SK-N-SH treated with all-trans-retinoic acid at 6 μM for 48 hours (cell line): Measurements from ENCODE around the gene LHFPL6.

ENCODE experiments used
- ATAC-seq: fragments of 200-7000 bp; cut with Tn5 transposase; 3 replicates; pipeline ENCODE4 v1.9.1; 2020; ENCODE audit warnings: mild to moderate bottlenecking, moderate library complexity
- ARNTL ChIP-seq: fragments of 450-650 bp; formaldehyde crosslinking; IDR thresholded peaks from 2 replicates; pipeline ENCODE4 v1.5.0; 2020; ENCODE audit warnings: low read depth, mild to moderate bottlenecking, moderate library complexity, borderline replicate concordance
- BACH2 ChIP-seq: fragments of 250-450 bp; sonication (Bioruptor Pico); IDR thresholded peaks from 2 replicates; pipeline ENCODE4 v1.9.0; 2021; ENCODE audit warnings: mild to moderate bottlenecking, borderline replicate concordance
- CREB5 ChIP-seq: fragments of 250-450 bp; sonication (Bioruptor Pico); IDR thresholded peaks from 2 replicates; pipeline ENCODE4 v1.5.1; 2020; ENCODE audit warnings: low read depth, mild to moderate bottlenecking, moderate library complexity
- CSDC2 ChIP-seq: fragments of 250-450 bp; sonication (Bioruptor Pico); IDR thresholded peaks from 2 replicates; pipeline ENCODE4 v1.5.0; 2020; ENCODE audit warnings: mild to moderate bottlenecking, moderate library complexity
- ESRRG ChIP-seq: fragments of 250-450 bp; sonication (Bioruptor Pico); IDR thresholded peaks from 2 replicates; pipeline ENCODE4 v1.6.1; 2021; ENCODE audit warnings: mild to moderate bottlenecking
- GLIS3 ChIP-seq: fragments of 250-450 bp; sonication (Bioruptor Pico); IDR thresholded peaks from 2 replicates; pipeline ENCODE4 v1.5.0; 2020; ENCODE audit warnings: mild to moderate bottlenecking, moderate library complexity
- ISL1 ChIP-seq: fragments of 250-450 bp; sonication (Bioruptor Pico); IDR thresholded peaks from 2 replicates; pipeline ENCODE4 v2.1.2; 2022; ENCODE audit warnings: mild to moderate bottlenecking, moderate library complexity
- OSR1 ChIP-seq: fragments of 250-450 bp; sonication (Bioruptor Pico); IDR thresholded peaks from 2 replicates; pipeline ENCODE4 v1.8.0; 2022; ENCODE audit warnings: moderate library complexity, mild to moderate bottlenecking, inconsistent platforms
- PATZ1 ChIP-seq: fragments of 250-450 bp; sonication (Bioruptor Pico); IDR thresholded peaks from 2 replicates; pipeline ENCODE4 v1.8.0; 2020; ENCODE audit warnings: mild to moderate bottlenecking, moderate library complexity, borderline replicate concordance
- POU6F1 ChIP-seq: fragments of 250-450 bp; sonication (Bioruptor Pico); IDR thresholded peaks from 2 replicates; pipeline ENCODE4 v1.8.0; 2021; ENCODE audit warnings: low read depth, mild to moderate bottlenecking, moderate library complexity, borderline replicate concordance
- PPARA ChIP-seq: fragments of 250-450 bp; sonication (Bioruptor Pico); IDR thresholded peaks from 2 replicates; pipeline ENCODE4 v1.5.0; 2020; ENCODE audit warnings: mild to moderate bottlenecking, borderline replicate concordance
- SNAI2 ChIP-seq: fragments of 250-450 bp; sonication (Bioruptor Pico); IDR thresholded peaks from 2 replicates; pipeline ENCODE4 v1.5.0; 2020; ENCODE audit warnings: mild to moderate bottlenecking, moderate library complexity
- TCF4 ChIP-seq: fragments of 250-450 bp; sonication (Bioruptor Pico); IDR thresholded peaks from 2 replicates; pipeline ENCODE4 v1.8.0; 2021; ENCODE audit warnings: mild to moderate bottlenecking, moderate library complexity, borderline replicate concordance
- TOX ChIP-seq: fragments of 250-450 bp; sonication (Bioruptor Pico); IDR thresholded peaks from 2 replicates; pipeline ENCODE4 v1.8.0; 2021; ENCODE audit warnings: mild to moderate bottlenecking, moderate library complexity, borderline replicate concordance
- ZC3H10 ChIP-seq: fragments of 250-450 bp; sonication (Bioruptor Pico); IDR thresholded peaks from 2 replicates; pipeline ENCODE4 v1.5.1; 2021; ENCODE audit warnings: mild to moderate bottlenecking, moderate library complexity
- ZFP3 ChIP-seq: fragments of 250-450 bp; sonication (Bioruptor Pico); IDR thresholded peaks from 2 replicates; pipeline ENCODE4 v1.5.0; 2020; ENCODE audit warnings: mild to moderate bottlenecking, moderate library complexity
- ZFP30 ChIP-seq: fragments of 450-650 bp; formaldehyde crosslinking; IDR thresholded peaks from 2 replicates; pipeline ENCODE4 v1.5.0; 2022; ENCODE audit warnings: mild to moderate bottlenecking, moderate library complexity
- ZNF565 ChIP-seq: fragments of 450-650 bp; formaldehyde crosslinking; conservative IDR thresholded peaks from 2 replicates; pipeline ENCODE4 v1.5.0; 2020; ENCODE audit warnings: low read depth, mild to moderate bottlenecking, moderate library complexity
- ZNF70 ChIP-seq: fragments of 450-650 bp; formaldehyde crosslinking; IDR thresholded peaks from 2 replicates; pipeline ENCODE4 v1.5.0; 2020; ENCODE audit warnings: mild to moderate bottlenecking, moderate library complexity
- ZNF8 ChIP-seq: fragments of 450-650 bp; formaldehyde crosslinking; IDR thresholded peaks from 2 replicates; pipeline ENCODE4 v1.5.0; 2020; ENCODE audit warnings: mild to moderate bottlenecking, moderate library complexity
- TF ChIP-seq, protein P1 (sequence below): fragments of 250-450 bp; sonication (Bioruptor Pico); IDR thresholded peaks from 2 replicates; pipeline ENCODE4 v1.5.1; 2021; ENCODE audit warnings: mild to moderate bottlenecking, moderate library complexity
- TF ChIP-seq, protein P2 (sequence below): fragments of 250-450 bp; sonication (Bioruptor Pico); IDR thresholded peaks from 2 replicates; pipeline ENCODE4 v1.5.0; 2020; ENCODE audit warnings: mild to moderate bottlenecking, moderate library complexity

LHFPL6 gene

DNA sequence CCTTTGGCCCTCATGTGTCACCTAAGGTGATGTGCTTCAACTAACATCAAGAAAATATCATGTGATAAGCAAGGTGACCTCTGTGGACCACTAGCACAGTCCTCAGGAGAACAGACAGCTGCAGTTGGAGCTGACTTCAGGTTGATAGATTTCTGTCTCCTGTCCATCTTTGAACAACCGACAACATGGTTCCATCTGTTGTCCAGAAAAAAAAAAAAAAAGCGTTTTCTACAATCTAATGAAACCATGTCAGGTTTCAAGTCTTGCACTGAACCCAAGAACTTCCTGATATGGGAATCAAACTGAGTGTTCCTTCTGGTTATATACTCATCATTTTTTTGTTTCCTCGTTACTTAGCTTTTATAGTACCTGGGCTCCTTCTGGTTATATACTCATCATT, 75.7 kb downstream of the LHFPL6 start (continued):
- TF ChIP-seq ZNF565 (CRISPR knock-in tag) (no peak), ISL1 (no peak), CREB5 (CRISPR knock-in tag) (no peak)

GRCh38 chr13:39526499-39526898, 76.5 kb downstream of the LHFPL6 start:
- ATAC-seq = no peak
- TF ChIP-seq CREB5 (CRISPR knock-in tag) (no peak), ZC3H10 (CRISPR knock-in tag) (no peak), TCF4 (CRISPR knock-in tag) (no peak), ISL1 (no peak), ESRRG (CRISPR knock-in tag) (no peak), ARNTL (CRISPR knock-in tag) (no peak), BACH2 (CRISPR knock-in tag) (no peak), ZNF565 (CRISPR knock-in tag) (no peak), SNAI2 (no peak), OSR1 (no peak)

DNA sequence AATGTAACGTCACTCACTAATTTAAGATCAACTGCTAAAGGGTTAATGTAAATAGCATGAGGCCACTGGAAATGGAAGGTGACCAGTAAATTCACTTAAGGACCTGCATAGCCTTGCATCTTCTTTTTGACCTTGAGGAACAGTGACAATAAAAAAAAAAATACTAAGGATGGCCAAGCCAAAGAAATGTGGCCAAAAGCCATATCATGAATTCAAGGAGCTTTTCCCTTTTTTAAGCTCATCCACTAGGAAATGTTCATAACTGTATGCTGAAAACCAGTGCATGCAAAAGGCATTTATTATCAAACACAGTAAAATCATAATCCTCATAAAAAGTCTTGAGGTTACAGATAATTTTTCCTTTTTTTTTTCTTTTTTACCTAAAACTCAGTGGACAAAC, 77.5 kb downstream of the LHFPL6 start:
- TF ChIP-seq PATZ1 (no peak), ISL1 (no peak), ESRRG (CRISPR knock-in tag) (no peak), ZFP3 (CRISPR knock-in tag) (no peak), ZFP30 (CRISPR knock-in tag) (no peak), POU6F1 (no peak), ZNF8 (CRISPR knock-in tag) (no peak), CSDC2 (CRISPR knock-in tag) (no peak), TOX (CRISPR knock-in tag) (no peak), GLIS3 (CRISPR knock-in tag) (no peak), ZC3H10 (CRISPR knock-in tag) (no peak), ZNF565 (CRISPR knock-in tag) (no peak), TCF4 (CRISPR knock-in tag) (no peak), PPARA (CRISPR knock-in tag) (no peak), OSR1 (no peak), BACH2 (CRISPR knock-in tag) (no peak), CREB5 (CRISPR knock-in tag) (no peak), ZNF70 (CRISPR knock-in tag) (no peak)
- TF ChIP-seq, protein P1, sequence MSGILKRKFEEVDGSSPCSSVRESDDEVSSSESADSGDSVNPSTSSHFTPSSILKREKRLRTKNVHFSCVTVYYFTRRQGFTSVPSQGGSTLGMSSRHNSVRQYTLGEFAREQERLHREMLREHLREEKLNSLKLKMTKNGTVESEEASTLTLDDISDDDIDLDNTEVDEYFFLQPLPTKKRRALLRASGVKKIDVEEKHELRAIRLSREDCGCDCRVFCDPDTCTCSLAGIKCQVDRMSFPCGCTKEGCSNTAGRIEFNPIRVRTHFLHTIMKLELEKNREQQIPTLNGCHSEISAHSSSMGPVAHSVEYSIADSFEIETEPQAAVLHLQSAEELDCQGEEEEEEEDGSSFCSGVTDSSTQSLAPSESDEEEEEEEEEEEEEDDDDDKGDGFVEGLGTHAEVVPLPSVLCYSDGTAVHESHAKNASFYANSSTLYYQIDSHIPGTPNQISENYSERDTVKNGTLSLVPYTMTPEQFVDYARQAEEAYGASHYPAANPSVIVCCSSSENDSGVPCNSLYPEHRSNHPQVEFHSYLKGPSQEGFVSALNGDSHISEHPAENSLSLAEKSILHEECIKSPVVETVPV = no peak
- TF ChIP-seq, protein P2, sequence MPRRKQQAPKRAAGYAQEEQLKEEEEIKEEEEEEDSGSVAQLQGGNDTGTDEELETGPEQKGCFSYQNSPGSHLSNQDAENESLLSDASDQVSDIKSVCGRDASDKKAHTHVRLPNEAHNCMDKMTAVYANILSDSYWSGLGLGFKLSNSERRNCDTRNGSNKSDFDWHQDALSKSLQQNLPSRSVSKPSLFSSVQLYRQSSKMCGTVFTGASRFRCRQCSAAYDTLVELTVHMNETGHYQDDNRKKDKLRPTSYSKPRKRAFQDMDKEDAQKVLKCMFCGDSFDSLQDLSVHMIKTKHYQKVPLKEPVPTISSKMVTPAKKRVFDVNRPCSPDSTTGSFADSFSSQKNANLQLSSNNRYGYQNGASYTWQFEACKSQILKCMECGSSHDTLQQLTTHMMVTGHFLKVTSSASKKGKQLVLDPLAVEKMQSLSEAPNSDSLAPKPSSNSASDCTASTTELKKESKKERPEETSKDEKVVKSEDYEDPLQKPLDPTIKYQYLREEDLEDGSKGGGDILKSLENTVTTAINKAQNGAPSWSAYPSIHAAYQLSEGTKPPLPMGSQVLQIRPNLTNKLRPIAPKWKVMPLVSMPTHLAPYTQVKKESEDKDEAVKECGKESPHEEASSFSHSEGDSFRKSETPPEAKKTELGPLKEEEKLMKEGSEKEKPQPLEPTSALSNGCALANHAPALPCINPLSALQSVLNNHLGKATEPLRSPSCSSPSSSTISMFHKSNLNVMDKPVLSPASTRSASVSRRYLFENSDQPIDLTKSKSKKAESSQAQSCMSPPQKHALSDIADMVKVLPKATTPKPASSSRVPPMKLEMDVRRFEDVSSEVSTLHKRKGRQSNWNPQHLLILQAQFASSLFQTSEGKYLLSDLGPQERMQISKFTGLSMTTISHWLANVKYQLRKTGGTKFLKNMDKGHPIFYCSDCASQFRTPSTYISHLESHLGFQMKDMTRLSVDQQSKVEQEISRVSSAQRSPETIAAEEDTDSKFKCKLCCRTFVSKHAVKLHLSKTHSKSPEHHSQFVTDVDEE = no peak
- no peak for ATAC-seq
